ENCODE data around the gene PCDHGA6.

The PCDHGA6 gene

GRCh38 chr5:141422742-141423291 is 49.1 kb downstream of the PCDHGA6 start:
- no peak for DNase-seq

- DNase-seq = no peak
These were observed 54.2 kb downstream of the PCDHGA6 start for GRCh38 chr5:141427783-141428426.
